GM12892 (cell line): Measurements from ENCODE around the gene ITK.

Experiments
- DNase-seq: peaks from one replicate; pipeline ENCODE4 v3.0.0; 2011; ENCODE audit not compliant: insufficient read length
- FAIRE-seq: peaks from 2 replicates; lab custom pipeline; 2011; peaks lifted over from hg19 to GRCh38; lab: Jason Lieb, UNC
- POLR2A ChIP-seq: IDR thresholded peaks from 2 replicates; pipeline ENCODE4 v1.6.1; 2011; ENCODE audit warnings: low read depth, low read length, control low read depth
- POLR2AphosphoS5 ChIP-seq: IDR thresholded peaks from 2 replicates; pipeline ENCODE4 v1.6.1; 2011; ENCODE audit warnings: low read depth, low read length, control low read depth
- TAF1 ChIP-seq: IDR thresholded peaks from 2 replicates; pipeline ENCODE4 v1.6.1; 2011; ENCODE audit warnings: low read depth, mild to moderate bottlenecking, control low read depth, low read length, borderline replicate concordance

Gene ITK

DNA sequence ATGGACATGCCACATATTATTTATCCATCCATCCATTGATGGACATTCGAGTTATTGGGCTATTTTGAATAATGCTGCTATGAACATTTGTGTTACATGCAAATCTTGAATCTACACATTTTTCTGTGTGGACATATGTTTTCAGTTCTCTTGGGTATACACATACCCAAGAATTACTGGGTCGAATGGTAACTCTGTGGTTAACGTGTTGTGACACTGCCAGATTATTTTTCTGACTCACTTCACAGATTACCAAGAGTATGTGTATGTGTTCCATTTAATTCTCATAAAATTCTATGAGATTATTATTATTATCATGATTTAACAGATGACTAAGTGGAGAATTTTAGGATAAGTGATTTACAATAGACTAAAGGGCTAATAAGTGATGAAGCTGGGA, 112.0 kb downstream of the ITK start:
- FAIRE-seq (no peak), DNase-seq (no peak)
- TF ChIP-seq TAF1 (no peak), POLR2AphosphoS5 (no peak), POLR2A (no peak)

DNA sequence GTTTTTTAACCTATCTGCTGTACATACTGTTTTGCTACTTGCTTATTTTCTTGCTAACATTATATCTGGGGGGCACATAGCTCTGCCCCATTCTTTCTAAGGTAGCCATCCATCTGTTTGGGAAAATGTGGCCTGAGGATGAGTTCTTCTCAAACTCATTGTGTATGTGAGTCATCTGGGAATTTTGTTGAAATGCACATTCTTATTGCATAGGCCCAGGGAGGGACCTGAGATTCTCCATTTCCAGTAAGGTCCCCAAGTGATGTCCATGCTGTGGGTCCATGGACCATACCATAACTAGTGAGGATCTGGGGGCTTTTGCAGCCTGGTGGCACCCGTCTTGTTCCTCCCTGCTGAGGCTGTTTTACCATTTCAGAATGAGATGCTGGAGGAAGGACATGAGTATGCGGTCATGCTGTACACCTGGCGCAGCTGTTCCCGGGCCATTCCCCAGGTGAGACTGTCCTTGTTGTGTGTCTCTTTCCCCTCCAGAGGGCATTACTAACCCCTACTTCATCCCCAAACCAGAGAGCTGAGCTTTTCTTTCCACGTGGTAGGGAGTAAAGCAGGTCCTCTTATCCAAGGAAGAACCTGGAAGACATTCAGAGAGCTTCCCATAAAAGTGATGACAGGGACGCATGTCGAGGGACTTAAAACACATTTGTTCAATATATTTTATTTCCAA, 113.9 kb downstream of the ITK start:
- no peak for FAIRE-seq
- TF ChIP-seq TAF1 (no peak), POLR2AphosphoS5 (no peak), POLR2A (no peak)
- DNase-seq, result no peak

DNA sequence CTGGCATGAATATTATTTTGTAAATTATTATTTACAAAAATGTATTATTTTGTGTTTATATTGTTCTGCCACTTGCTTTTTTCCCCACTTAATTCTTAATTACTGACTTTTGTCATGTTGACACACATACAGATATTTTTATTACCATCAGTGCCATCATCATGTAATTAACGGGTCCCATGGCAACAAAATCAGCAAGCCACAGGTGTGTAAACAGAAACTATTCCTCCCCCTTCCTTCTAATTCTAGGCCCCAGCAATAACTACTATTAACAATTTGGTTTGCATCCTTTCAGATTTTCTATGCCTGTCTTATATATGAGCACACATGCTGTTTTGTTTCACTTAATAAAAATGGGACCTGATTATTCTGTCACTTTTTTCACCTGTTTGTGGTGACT, 114.6 kb downstream of the ITK start:
- DNase-seq, result no peak

GRCh38 chr5:157300564-157300963, 119.9 kb downstream of the ITK start:
- DNase-seq (no peak), FAIRE-seq (no peak)
- no peak for TF ChIP-seq POLR2A

More for the DNA sequence above, 114.6 kb downstream of the ITK start:
- no peak for TF ChIP-seq POLR2AphosphoS5
- TF ChIP-seq TAF1, result no peak
- TF ChIP-seq POLR2A, result no peak
- FAIRE-seq, result no peak

DNA sequence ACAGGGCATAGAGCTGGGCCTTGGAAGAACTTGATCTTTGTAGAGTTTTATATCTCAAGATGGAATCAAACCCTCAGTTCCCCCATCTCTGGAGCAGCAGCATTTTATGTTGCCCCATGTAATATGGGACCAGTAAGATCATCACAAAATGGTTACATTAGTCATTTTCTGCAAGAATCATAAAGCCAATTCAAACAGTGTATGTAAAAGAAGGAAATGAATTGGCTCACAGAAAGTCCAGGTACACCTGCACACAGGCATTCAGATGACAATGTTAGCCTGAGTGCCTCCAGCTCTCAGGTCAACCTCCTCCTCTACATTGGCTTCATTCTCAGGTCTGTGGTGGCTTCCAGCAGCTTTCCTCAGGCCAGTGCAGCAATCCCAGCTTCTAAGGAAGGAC, 120.4 kb downstream of the ITK start:
- DNase-seq (no peak), FAIRE-seq (no peak)
- TF ChIP-seq POLR2A (no peak), POLR2AphosphoS5 (no peak), TAF1 (no peak)

DNA sequence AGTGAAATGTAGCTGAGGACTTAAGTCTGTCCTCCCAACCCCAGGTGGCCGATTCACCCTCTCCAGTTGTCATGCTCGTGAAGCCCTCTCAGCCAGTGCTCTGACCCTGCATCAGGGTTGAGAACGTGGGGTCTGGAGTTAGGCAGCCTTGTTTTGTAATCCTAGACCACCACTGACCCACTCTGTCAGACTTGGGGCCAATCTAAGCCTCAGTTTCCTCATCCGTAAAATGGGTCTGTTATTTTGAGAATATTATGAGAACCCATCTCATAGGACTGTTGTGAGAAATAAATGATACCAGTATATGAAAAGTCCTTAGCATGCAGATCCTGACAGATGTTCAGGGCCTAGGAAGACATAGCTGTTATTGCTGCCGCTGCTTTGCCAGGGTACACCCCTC, 122.4 kb downstream of the ITK start:
- TF ChIP-seq TAF1 (no peak), POLR2AphosphoS5 (no peak), POLR2A (no peak)
- FAIRE-seq (no peak), DNase-seq (no peak)

- DNase-seq, result no peak
Observed at GRCh38 chr5:157303667-157304327, 123.2 kb downstream of the ITK start.

More at GRCh38 chr5:157303667-157304327, 123.2 kb downstream of the ITK start:
- FAIRE-seq, result no peak
- TF ChIP-seq TAF1 (no peak), POLR2AphosphoS5 (no peak)
